H1 (cell line): ENCODE measurements around the gene GPR39. TPM values are rescaled to one million over a fixed set of nuclear protein-coding genes. Genes with fewer than 3 reads are reported as not detected.

Experiments used
- E2F6 ChIP-seq: IDR thresholded peaks from 2 replicates; pipeline ENCODE4 v1.6.1; 2012; ENCODE audit warnings: inconsistent platforms
- EGR1 ChIP-seq: IDR thresholded peaks from 2 replicates; pipeline ENCODE4 v1.6.1; 2011; ENCODE audit warnings: low read depth, low read length, borderline replicate concordance
- KDM4A ChIP-seq: IDR thresholded peaks from one replicate; pipeline ENCODE4 v1.7.1; 2012; ENCODE audit warnings: low read depth, mild to moderate bottlenecking, moderate library complexity, low read length, inconsistent platforms; ENCODE audit not compliant: severe bottlenecking
- MAX ChIP-seq: IDR thresholded peaks from 2 replicates; pipeline ENCODE4 v1.6.1; 2012; ENCODE audit warnings: inconsistent platforms
- SP4 ChIP-seq: IDR thresholded peaks from 2 replicates; pipeline ENCODE4 v1.6.1; 2012; ENCODE audit warnings: low read length, inconsistent platforms
- polyA plus RNA-seq, 7 experiments: library from polyadenylated mRNA; depleted of rRNA in 3 of 7; stranded (reverse) in 5 of 7; unstranded in 2 of 7; fragments of >200 nt in 5 of 7; fragments of 200-250 nt in 2 of 7; gene quantifications; 1 replicate in 5 of 7; 2 replicates in 1 of 7; 4 replicates in 1 of 7; pipeline versions ENCODE4 v1.2.1 to v1.2.3, GENCODE V29; 2011 to 2013; ENCODE audit warnings: missing spikeins in 2 of 7, mixed read lengths in 2 of 7
- total RNA-seq: library from RNA; stranded (reverse); fragmentation: NEBNext Ultra II Directional; extraction: Animal tissue kit (Norgen Biotek cat#: 25700); gene quantifications from 2 replicates; pipeline ENCODE4 v1.2.1, GENCODE V29; 2021

The GPR39 gene
- total and polyA plus RNA-seq, 2 of the 8 experiments (the other 6 are each of a cell fraction or from before 2014, with no cell fraction given): 0.63 to 2.7 TPM

DNA sequence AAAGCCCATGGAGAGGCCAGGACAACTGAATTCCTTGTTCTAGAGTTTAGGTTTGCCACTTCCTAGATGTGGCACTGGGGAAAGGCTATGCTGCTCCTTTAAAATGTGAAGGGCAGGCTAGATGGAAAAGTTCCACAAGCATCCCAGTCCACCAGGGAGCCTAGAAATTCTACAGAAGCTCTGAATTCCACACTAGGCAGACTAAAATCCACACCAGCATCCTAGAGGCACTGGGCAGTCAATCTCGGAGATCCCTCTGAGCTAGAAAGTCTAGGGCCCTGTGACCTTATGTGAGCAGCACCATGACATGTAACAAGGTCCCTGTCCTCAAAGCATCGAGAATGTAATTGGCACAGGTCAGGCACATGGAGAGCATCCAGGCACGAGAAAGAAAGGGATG is 181.9 kb downstream of the GPR39 start (continued):
- TF ChIP-seq KDM4A: no peak
- no peak for TF ChIP-seq MAX
- no peak for TF ChIP-seq E2F6
- TF ChIP-seq EGR1: no peak
- no peak for TF ChIP-seq SP4
